UCSD-AML1 (cell line): ENCODE data around the gene KIAA1328.
"Not testable (repeated sequence)": the region's sequence is repeated elsewhere in the genome, so short reads cannot be mapped to it uniquely, and the experiment has no call there.

ENCODE experiments used
- DNase-seq: peaks from one replicate; lab custom pipeline; 2025; ENCODE audit not compliant: unreplicated experiment; lab: John Stamatoyannopoulos, UW

KIAA1328 gene

DNA sequence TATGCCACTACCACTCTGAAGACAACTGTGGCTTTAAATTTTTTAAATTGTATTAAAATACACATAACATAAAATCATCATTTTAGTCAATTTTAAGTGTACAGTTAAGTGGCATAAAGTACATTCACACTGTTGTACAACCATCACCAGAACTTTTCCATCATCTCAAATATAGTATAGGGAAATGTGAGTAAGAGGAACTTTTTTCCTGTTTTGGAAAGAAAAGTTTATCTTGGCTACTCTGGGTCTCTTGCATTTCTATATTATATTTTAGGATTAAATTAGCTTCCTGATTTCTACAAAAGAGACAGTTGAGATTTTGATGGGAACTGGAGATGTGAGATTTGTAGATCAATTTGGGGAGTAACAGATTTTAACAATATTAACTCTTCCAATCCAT lies 3.4 kb upstream of the KIAA1328 start:
- DNase-seq = no peak

DNA sequence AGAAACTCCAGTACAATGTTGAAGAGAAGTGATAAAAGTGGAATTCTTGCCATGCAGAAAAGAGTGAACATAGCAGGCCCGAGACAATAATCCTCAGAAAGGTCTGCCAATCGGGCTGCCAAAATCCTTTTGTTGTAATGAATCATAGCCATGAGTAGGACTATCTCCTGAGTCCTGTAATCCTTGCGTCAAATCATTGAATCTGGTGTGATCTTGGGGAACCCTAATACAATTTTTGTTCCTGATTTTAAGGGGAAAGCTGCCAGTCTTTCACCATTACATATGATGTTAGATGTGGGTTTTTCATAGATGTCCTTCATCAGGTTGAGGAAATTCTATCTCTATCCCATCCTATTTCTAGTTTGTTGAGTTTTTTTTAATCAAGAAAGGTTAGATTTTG lies 2.4 kb upstream of the KIAA1328 start:
- DNase-seq = no peak

DNA sequence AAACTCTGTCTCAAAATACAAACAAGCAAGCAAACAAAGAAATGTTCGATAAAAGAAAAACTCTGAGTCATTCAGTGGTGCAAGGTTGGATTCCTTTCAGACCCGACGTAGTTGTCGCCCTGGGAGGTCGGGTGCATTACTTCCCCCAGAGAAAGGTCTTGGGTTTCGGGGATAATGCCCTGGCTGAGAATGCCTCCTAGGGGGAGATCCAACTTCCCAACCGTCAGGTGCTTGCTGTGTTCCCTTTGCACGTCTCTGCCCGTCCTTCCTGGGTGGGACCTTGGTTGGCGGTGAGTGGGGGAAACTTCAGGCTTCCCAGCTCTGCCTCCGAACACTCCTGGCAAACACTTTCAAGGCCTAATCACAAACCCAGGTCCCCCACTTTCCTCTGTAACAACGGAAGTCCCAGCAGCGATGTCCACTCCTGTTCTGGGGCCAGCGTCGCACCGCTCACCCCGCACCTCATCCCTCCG lies 734 bp upstream of the KIAA1328 start:
- no peak for DNase-seq

DNA sequence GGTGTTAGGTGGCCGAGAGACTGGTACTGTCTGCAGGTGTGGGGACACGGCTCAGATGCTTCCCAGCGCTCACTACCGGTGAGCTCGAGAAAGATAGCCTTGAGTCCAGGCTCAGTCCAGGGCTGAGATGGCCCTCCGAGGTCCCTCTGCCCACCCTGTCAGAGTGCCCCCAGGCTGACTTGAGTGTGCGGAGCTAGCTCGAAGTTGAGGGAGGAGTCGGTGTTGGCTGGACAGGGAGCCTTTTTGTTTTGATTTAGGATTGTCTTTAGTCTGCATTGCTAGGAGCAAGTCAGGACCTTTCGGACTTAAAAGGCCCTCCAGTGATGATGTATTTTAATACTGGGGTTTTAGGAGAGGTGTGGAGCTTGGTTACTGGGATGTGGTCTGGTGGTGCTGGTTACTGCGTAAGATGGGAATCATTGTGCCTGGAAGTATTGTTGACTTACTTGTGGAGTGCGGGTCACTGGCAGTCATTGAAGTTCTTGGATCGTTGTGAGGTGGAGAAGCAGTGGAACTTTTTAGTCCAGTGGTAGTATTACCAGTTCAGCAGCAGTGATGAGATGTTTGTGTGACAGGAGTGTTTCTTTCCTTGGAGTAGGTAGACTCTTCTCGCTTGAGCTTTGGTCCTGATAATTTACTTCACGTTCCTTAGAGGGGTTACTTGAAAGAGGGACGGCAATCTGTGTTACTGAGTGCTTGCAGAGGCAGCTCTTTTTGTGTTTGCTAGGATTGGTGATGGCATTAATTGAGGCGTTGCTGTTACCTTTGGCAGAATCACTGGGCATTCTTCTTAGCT lies 633 bp downstream of the KIAA1328 start:
- DNase-seq = no peak

DNA sequence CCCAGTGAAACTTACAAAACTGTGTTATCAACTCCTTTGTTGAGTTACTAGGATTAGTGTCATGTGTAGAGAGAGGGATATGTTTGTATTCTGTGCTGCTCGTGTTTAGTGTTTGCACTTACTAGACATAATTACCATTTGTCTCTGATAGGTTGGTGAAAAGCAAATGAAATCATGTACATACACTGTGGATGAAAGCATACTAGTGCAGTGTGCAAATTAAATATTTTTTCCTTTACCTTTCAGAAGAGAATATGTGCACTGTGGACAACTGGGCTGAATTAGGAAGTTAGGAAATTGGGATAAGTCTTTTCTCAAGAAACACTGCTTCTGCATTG lies 1.2 kb downstream of the KIAA1328 start:
- no peak for DNase-seq

DNA sequence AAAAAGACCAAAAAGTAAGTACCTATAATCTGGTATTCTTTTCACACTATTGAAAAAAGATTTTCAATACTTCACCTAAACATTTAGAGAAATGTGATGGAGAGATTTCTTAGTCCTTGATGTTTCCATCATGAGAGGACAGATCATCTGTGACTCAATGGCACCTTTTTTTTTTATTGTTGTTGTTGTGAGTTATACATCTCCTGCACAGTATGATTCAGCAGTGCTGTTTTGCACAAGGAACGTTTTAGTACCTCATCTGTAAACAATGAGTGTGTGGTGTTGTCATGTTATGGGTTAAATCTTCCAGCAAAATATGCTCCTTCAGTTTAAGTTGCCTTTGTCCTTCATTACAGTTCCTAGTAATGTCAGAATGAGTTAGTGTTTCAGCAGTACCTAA lies 2.2 kb downstream of the KIAA1328 start:
- DNase-seq = no peak

DNA sequence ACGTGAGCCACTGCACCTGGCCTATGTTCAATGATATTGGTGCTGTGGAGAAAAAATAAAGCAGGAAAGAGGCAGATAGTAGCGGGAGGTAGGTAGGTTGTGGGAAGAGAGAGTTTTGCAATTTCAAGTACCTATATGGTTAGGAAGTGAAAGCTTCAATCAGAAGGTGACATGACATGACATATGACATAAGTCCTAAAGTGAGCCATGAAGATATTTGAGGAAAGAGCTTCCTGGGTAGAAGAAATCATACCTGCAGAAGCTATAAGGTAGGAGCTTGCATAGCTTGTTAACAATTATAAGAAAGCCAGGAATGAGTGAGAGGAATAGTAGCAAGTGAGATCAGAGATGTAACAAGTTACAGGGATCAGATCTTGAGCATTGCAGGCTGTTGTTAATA lies 4.2 kb downstream of the KIAA1328 start:
- no peak for DNase-seq

DNA sequence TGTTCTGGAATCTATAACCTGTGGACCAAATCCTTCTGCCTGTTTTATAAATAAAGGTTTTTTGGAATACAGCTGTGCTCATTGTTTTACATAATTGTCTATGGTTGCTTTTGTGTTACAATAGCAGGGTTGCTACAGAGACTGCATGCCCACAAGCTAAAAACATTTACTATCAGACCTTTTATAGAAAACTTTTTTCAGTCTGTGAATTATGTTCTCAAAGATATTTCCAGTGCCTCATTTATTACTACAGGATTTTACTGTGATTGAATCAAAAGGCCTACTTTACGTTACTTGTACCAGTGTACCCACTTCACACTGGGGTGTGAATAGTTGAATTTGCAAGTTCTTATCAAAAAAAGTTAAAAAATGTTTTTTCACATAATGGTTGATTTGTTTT lies 7.0 kb downstream of the KIAA1328 start:
- no peak for DNase-seq

DNA sequence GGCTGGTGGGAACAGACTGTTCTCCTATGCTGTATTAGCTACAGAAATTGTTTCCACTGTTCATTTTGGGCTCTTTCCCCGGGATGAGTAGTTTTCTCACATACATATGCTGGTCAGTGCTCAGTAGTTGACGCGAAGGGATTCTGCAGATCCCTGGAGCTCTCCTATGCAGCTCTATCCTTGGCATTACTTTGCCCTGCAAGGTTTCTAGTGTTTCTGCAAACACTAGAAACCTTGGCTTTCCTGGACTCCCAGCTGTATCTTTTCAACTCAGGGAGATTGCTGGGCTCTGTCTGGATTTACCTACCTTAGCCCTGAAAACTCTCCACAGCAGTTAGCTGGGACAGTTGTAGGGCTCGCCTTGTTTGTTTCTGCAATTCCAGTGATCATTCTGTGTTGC lies 10.9 kb downstream of the KIAA1328 start:
- DNase-seq = no peak

DNA sequence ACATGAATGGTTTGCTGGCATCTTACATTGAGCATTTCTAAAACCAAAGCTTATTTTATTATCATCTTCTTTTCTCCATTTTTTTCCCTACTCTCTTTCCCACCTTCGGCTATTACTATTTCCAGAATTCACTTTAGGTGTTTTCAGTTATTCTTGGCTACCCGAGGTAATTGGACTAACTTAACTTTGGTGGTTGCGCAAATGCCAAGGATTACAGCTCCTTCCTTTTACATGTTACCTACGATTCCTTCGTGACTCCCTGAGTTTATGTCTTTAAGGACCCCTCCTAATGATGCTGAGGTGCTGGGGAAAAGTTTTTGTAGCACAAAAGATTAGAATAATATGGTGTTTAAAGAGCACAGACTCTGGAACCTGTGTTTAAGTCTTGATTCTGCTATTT lies 14.3 kb downstream of the KIAA1328 start:
- DNase-seq = no peak

DNA sequence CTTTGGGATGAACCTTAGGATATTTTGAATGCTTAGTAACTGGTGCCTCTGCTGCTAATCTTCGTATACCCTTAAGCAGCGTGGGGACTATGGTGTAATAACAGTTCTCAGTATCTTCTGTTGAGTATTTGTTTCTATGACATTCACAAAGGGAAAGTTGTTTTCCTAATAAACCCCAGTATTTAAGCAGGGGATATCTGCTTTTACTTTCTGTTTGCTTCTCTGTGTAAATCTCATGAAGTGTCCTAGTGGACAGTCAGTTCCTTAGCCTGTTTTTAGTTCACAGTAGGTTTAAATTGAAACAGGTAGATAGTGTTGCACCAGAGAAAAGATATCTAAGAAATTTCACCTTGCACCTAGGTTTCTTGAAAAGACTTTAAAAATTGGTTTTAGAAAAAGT lies 14.9 kb downstream of the KIAA1328 start:
- DNase-seq = no peak

DNA sequence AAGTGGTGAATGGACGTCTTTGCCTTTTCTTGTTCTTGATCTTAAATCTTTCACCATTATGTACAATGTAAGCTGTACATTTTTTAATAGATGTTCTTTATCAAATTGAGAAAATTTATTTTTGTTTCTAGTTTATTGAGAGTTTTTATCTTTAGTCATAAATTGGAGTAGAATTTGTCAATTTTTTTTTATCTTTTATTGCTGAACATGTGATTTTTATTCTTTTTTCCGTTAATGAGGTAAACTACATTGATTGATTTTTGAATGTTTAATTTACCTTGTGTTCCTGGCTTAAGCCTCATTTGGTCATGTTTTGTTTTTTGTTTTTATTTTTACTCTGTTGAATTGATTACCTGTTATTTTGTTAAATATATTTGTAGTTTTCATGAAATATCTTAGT lies 19.7 kb downstream of the KIAA1328 start:
- no peak for DNase-seq

DNA sequence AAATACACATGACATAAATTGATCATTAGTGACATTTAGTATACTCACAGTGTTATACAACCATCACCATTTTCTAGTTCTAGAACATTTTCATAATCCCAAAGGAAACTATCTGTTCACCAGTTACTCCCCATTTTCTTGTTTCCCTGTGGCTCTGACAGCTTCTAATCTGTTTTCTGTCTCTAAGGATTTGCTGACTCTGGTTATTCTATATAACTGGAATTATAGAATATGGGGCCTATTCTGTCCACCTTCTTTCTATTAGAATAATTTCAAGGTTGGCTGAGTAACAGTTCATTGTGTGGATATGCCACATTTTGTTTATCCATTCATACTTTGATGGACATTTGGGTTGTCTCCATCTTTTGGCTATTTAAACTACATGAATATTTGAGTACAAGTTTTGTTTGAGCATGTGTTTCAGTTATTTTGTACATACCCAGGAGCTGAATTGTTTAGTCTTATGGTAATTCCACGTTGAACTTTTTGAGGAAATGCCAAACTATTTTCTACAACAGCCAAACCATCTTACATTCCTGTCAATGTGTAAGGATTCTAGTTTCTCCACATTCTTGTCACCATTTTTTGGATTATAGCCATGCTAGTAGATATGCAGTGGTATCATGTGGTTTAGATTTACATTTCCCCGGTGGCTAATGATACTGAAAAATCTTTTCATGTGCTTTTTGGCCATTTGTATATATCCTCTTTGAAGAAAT lies 20.5 kb downstream of the KIAA1328 start:
- no peak for DNase-seq

DNA sequence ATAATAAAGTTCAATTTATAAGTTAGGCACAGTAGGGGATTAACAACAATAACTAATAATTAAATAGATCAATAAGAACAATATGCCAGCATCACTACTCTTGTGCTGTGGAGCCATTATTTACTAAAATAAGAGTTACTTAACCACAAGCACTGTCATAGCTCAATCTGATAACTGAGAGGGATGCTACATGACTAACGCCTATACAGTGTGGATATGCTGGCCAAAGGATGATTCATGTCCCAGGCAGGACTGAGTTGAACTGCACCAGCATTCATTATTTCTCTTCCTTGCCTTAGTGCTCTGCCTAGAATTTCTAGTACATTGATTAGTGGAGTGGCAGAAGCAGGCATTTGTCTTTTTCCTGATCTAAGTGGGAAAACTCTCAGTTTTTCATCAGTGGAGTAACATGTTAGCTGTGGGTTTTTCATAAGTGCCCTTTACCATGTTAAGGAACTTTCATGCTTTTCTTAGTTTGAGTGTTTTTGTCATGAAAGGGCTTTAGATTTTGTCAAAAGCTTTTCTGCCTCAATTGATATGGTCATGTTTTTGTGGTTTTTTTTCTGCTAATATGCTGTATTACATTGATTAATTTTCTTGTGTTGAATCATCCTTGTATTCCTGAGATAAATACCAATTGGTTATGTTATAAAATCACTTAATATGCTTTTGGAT lies 21.7 kb downstream of the KIAA1328 start:
- DNase-seq = no peak

DNA sequence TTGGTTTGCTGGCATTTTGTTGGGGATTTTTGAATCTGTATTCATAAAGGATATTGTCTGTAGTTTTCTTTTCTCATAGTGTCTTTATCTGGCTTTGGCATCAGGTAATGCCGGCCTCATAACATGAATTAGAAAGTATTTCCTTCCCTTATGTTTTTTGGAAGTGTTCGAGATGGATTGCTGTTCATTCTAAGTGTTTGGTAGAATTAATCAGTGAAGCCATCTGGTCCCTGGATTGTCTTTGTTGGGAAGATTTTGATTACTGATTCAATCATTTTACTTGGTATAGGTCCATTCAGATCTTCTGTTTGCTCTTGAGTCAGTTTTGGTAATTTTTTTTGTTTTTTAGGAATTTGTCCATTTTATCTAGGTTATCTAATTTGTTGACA lies 22.3 kb downstream of the KIAA1328 start:
- no peak for DNase-seq

DNA sequence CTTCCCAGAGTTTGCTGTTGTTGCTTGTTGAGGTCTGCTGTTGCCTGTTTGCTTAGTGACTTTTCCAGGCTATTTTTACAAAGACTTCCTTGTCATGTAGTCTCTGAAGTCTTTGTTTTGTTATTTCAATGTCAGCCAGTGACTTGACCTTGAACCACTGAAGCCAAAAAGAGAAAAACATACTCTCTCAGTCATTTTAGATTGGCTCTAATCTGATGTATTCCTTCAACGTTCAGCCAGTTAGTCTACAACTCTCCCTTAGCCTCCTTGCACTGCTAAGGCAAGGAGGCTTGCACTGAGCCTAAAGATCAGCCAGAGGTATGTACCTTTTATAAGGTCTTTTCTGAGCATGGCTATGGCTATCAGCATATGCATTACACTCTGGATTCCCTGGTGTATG lies 27.9 kb downstream of the KIAA1328 start:
- DNase-seq = no peak

DNA sequence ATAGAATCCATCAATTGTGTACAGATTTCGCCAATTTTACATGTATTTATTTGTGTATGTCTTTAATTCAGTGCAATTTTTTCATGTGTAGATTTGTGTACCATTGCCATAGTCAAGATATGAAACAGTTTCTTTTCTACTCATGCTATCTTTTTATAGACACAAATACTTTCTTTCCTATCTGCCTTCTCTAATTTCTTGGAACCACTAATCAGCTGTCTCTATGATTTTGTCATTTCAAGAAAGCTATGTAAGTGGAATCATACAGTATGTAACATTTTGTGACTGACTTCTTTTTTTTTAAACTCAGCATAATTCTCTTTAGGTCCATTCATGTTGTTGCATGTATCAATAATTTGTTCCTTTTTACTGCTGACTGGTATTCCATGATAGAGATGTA lies 33.3 kb downstream of the KIAA1328 start:
- DNase-seq = no peak

DNA sequence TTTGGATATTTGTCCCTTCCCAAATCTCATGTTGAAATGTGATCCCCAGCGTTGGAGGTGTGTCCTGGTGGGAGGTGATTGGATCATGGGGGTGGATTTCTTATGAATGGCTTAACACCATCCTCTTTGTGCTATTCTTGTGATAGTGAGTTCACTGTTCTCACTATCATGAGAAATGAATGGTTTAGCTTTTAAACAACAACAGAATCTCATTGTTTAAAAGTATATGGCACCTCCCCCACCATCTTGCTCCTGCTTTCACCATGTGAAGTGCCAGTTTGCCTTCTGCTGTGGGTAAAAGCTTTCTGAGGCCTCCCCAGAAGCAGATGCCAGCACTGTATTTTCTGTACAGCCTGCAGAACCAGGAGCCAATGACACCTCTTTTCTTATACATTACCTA lies 38.1 kb downstream of the KIAA1328 start:
- no peak for DNase-seq

DNA sequence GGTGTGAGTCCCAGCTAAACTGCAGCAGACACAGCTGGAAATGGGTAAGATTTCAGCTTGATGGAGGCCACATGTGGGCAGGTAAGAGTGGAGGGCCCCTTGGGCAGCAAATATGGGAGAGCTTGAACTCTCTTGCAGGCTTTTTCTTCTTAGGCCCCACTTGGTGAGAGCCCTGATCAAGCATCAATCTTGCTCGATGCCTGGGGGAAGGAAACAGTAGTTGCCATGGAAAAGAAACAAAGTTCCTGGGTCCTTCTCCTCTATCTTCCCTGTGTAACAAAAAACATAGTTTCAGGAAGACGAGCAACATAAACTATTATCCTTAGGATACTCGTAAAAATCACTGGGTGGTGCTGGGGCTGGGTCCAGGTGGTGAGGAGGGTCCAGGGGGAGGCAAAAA lies 42.9 kb downstream of the KIAA1328 start:
- DNase-seq = no peak

DNA sequence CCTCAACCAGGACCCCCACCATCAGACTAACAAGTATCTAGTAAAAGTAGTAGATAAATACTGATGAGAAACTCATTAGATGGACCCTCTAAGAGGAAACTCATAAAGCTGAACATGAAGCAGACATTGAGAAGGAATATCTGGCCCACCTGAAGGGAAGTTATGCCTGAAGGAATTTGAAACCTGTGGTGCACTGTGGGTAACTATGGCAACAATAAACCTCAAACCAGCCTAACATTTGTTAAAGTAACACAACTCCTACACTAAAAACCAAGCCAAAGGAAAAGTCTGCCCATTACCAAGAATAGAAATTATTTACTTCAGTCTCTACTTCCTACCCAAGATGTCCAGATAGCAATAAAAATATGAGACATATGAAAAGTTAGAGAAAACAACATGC lies 43.4 kb downstream of the KIAA1328 start:
- no peak for DNase-seq

DNA sequence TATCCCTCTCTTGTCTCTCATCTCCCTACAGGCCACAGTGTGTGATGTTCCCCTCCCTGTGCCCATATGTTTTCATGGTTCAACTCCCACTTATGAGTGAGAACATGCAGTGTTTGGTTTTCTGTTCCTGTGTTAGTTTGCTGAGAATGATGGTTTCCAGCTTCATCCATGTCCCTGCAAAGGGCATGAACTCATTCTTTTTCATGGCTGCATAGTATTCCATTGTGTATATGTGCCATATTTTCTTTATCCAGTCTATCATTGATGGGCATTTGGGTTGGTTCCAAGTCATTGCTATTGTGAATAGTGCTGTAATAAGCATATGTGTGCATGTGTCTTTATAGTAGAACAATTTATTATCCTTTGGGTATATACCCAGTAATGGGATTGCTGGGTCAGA lies 44.9 kb downstream of the KIAA1328 start:
- DNase-seq = not testable (repeated sequence)

DNA sequence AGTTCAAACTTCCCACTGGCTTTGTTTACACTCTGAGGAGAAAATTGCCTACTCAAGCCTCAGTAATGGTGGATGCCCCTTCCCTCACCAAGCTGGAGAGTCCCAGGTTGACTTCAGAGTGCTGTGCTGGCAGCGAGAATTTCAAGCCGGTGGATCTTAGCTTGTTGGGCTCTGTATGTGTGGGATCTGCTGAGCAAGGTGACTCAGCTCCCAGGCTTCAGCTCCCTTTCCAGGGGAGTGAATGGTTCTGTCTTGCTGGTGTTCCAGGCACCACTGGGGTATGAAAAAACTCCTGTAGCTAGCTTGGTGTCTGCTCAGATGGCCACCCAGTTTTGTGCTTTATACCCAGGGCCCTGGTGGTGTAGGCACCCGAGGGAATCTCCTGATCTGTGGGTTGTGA lies 50.9 kb downstream of the KIAA1328 start:
- DNase-seq = not testable (repeated sequence)
